Gastrocnemius medialis (tissue), 4 donors: Measurements from ENCODE around the gene FAM181A.

Experiments used
- POLR2A ChIP-seq, 2 donors: fragments of 450-650 bp; IDR thresholded peaks; one replicate each; pipeline ENCODE4 v1.6.1; 2017; ENCODE audit warnings: antibody characterized with exemption in 2 of 2, mild to moderate bottlenecking in 2 of 2, moderate library complexity in 2 of 2
- TF ChIP-seq, protein P1 (sequence below), 5 experiments: fragments of 450-650 bp in 3 of 5; fragments of 200-600 bp in 2 of 5; sonication (generic) in 2 of 5; IDR thresholded peaks in 4 of 5; conservative IDR thresholded peaks in 1 of 5; 1 replicate in 4 of 5; 2 replicates in 1 of 5; pipeline ENCODE4 v1.5.1; 2016 to 2019; ENCODE audit warnings: antibody characterized with exemption in 5 of 5, mild to moderate bottlenecking in 3 of 5, moderate library complexity in 3 of 5

GRCh38 chr14:93909429-93910128, 17.6 kb upstream of the FAM181A start:
- TF ChIP-seq, protein P1, sequence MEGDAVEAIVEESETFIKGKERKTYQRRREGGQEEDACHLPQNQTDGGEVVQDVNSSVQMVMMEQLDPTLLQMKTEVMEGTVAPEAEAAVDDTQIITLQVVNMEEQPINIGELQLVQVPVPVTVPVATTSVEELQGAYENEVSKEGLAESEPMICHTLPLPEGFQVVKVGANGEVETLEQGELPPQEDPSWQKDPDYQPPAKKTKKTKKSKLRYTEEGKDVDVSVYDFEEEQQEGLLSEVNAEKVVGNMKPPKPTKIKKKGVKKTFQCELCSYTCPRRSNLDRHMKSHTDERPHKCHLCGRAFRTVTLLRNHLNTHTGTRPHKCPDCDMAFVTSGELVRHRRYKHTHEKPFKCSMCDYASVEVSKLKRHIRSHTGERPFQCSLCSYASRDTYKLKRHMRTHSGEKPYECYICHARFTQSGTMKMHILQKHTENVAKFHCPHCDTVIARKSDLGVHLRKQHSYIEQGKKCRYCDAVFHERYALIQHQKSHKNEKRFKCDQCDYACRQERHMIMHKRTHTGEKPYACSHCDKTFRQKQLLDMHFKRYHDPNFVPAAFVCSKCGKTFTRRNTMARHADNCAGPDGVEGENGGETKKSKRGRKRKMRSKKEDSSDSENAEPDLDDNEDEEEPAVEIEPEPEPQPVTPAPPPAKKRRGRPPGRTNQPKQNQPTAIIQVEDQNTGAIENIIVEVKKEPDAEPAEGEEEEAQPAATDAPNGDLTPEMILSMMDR (IDR thresholded peaks at IDR 0.05 in 4 of 5, conservative IDR thresholded peaks at IDR 0.05 in 1 of 5), result no peak
- TF ChIP-seq POLR2A (IDR thresholded peaks at IDR 0.05), result no peak
